SK-N-SH treated with all-trans-retinoic acid at 6 μM for 48 hours (cell line): ENCODE data around the gene WNK2.
A peak's percentile ranks its signal among the peaks of the same experiment; 100 is the strongest.

Experiments used
- ATAC-seq: fragments of 200-7000 bp; cut with Tn5 transposase; 3 replicates; pipeline ENCODE4 v1.9.1; 2020; ENCODE audit warnings: mild to moderate bottlenecking, moderate library complexity
- ARNTL ChIP-seq: fragments of 450-650 bp; formaldehyde crosslinking; IDR thresholded peaks from 2 replicates; pipeline ENCODE4 v1.5.0; 2020; ENCODE audit warnings: low read depth, mild to moderate bottlenecking, moderate library complexity, borderline replicate concordance
- BACH2 ChIP-seq: fragments of 250-450 bp; sonication (Bioruptor Pico); IDR thresholded peaks from 2 replicates; pipeline ENCODE4 v1.9.0; 2021; ENCODE audit warnings: mild to moderate bottlenecking, borderline replicate concordance
- CSDC2 ChIP-seq: fragments of 250-450 bp; sonication (Bioruptor Pico); IDR thresholded peaks from 2 replicates; pipeline ENCODE4 v1.5.0; 2020; ENCODE audit warnings: mild to moderate bottlenecking, moderate library complexity
- CSRNP3 ChIP-seq: fragments of 250-450 bp; sonication (Bioruptor Pico); IDR thresholded peaks from 2 replicates; pipeline ENCODE4 v1.5.1; 2021; ENCODE audit warnings: mild to moderate bottlenecking, moderate library complexity
- ESRRG ChIP-seq: fragments of 250-450 bp; sonication (Bioruptor Pico); IDR thresholded peaks from 2 replicates; pipeline ENCODE4 v1.6.1; 2021; ENCODE audit warnings: mild to moderate bottlenecking
- GLIS3 ChIP-seq: fragments of 250-450 bp; sonication (Bioruptor Pico); IDR thresholded peaks from 2 replicates; pipeline ENCODE4 v1.5.0; 2020; ENCODE audit warnings: mild to moderate bottlenecking, moderate library complexity
- ISL1 ChIP-seq: fragments of 250-450 bp; sonication (Bioruptor Pico); IDR thresholded peaks from 2 replicates; pipeline ENCODE4 v2.1.2; 2022; ENCODE audit warnings: mild to moderate bottlenecking, moderate library complexity
- OSR1 ChIP-seq: fragments of 250-450 bp; sonication (Bioruptor Pico); IDR thresholded peaks from 2 replicates; pipeline ENCODE4 v1.8.0; 2022; ENCODE audit warnings: moderate library complexity, mild to moderate bottlenecking, inconsistent platforms
- PPARA ChIP-seq: fragments of 250-450 bp; sonication (Bioruptor Pico); IDR thresholded peaks from 2 replicates; pipeline ENCODE4 v1.5.0; 2020; ENCODE audit warnings: mild to moderate bottlenecking, borderline replicate concordance
- RARB ChIP-seq: fragments of 250-450 bp; sonication (Bioruptor Pico); IDR thresholded peaks from 2 replicates; pipeline ENCODE4 v1.8.0; 2021; ENCODE audit warnings: mild to moderate bottlenecking, moderate library complexity
- TCF4 ChIP-seq: fragments of 250-450 bp; sonication (Bioruptor Pico); IDR thresholded peaks from 2 replicates; pipeline ENCODE4 v1.8.0; 2021; ENCODE audit warnings: mild to moderate bottlenecking, moderate library complexity, borderline replicate concordance
- TOX ChIP-seq: fragments of 250-450 bp; sonication (Bioruptor Pico); IDR thresholded peaks from 2 replicates; pipeline ENCODE4 v1.8.0; 2021; ENCODE audit warnings: mild to moderate bottlenecking, moderate library complexity, borderline replicate concordance
- ZC3H10 ChIP-seq: fragments of 250-450 bp; sonication (Bioruptor Pico); IDR thresholded peaks from 2 replicates; pipeline ENCODE4 v1.5.1; 2021; ENCODE audit warnings: mild to moderate bottlenecking, moderate library complexity
- ZFP30 ChIP-seq: fragments of 450-650 bp; formaldehyde crosslinking; IDR thresholded peaks from 2 replicates; pipeline ENCODE4 v1.5.0; 2022; ENCODE audit warnings: mild to moderate bottlenecking, moderate library complexity
- ZNF565 ChIP-seq: fragments of 450-650 bp; formaldehyde crosslinking; conservative IDR thresholded peaks from 2 replicates; pipeline ENCODE4 v1.5.0; 2020; ENCODE audit warnings: low read depth, mild to moderate bottlenecking, moderate library complexity
- ZNF70 ChIP-seq: fragments of 450-650 bp; formaldehyde crosslinking; IDR thresholded peaks from 2 replicates; pipeline ENCODE4 v1.5.0; 2020; ENCODE audit warnings: mild to moderate bottlenecking, moderate library complexity
- ZNF8 ChIP-seq: fragments of 450-650 bp; formaldehyde crosslinking; IDR thresholded peaks from 2 replicates; pipeline ENCODE4 v1.5.0; 2020; ENCODE audit warnings: mild to moderate bottlenecking, moderate library complexity
- TF ChIP-seq, protein P1 (sequence below): fragments of 250-450 bp; sonication (Bioruptor Pico); IDR thresholded peaks from 2 replicates; pipeline ENCODE4 v1.8.0; 2020; ENCODE audit warnings: mild to moderate bottlenecking, moderate library complexity, borderline replicate concordance
- TF ChIP-seq, protein P2 (sequence below): fragments of 250-450 bp; sonication (Bioruptor Pico); IDR thresholded peaks from 2 replicates; pipeline ENCODE4 v1.8.0; 2021; ENCODE audit warnings: low read depth, mild to moderate bottlenecking, moderate library complexity, borderline replicate concordance
- TF ChIP-seq, protein P3 (sequence below): fragments of 250-450 bp; sonication (Bioruptor Pico); IDR thresholded peaks from 2 replicates; pipeline ENCODE4 v1.5.0; 2020; ENCODE audit warnings: mild to moderate bottlenecking, moderate library complexity
- TF ChIP-seq, protein P4 (sequence below): fragments of 250-450 bp; sonication (Bioruptor Pico); IDR thresholded peaks from 2 replicates; pipeline ENCODE4 v1.5.1; 2020; ENCODE audit warnings: low read depth, mild to moderate bottlenecking, moderate library complexity

Gene WNK2

DNA sequence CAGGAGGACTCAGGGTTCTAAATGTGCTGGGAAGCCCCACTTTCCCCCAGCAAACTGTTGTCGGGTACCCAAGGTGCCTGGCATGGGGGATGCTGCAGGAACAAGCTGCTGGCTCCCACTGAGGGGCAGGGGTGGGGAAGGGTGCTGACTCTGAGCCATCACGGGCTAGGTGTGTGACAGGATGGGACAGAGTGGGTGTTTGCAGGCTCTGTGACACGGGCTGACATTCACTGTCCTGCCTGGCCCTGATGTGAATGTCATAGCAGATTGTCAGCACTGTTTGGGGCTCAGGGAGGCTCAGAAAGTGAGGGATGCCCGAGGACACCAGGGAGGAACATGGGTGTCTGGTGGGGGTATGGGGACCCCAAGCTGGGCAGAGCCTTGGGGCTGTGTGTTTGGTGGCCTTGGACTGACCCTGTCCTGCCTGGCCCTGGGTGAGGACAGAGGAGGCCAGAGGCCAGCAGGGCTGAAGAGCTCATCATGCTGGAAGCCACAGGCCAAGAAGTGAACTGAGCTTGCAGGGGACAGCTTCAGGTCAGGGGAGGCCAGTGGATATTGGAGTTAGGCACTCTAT, 20.6 kb downstream of the WNK2 start:
- peak; percentile 3; the same call in 2 of the 3 replicates for ATAC-seq
- TF ChIP-seq TCF4 (CRISPR knock-in tag) = no peak
- TF ChIP-seq ZNF565 (CRISPR knock-in tag) = no peak
- TF ChIP-seq BACH2 (CRISPR knock-in tag) = no peak
- TF ChIP-seq ZNF8 (CRISPR knock-in tag) = no peak
- no peak for TF ChIP-seq ARNTL (CRISPR knock-in tag)
- no peak for TF ChIP-seq TOX (CRISPR knock-in tag)
- TF ChIP-seq OSR1 (CRISPR knock-in tag) = no peak

- peak; percentile 61 for ATAC-seq
- TF ChIP-seq, protein P1, sequence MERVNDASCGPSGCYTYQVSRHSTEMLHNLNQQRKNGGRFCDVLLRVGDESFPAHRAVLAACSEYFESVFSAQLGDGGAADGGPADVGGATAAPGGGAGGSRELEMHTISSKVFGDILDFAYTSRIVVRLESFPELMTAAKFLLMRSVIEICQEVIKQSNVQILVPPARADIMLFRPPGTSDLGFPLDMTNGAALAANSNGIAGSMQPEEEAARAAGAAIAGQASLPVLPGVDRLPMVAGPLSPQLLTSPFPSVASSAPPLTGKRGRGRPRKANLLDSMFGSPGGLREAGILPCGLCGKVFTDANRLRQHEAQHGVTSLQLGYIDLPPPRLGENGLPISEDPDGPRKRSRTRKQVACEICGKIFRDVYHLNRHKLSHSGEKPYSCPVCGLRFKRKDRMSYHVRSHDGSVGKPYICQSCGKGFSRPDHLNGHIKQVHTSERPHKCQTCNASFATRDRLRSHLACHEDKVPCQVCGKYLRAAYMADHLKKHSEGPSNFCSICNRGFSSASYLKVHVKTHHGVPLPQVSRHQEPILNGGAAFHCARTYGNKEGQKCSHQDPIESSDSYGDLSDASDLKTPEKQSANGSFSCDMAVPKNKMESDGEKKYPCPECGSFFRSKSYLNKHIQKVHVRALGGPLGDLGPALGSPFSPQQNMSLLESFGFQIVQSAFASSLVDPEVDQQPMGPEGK = peak; percentile 50; the same call in 1 of the 2 replicates
- no peak for TF ChIP-seq RARB (CRISPR knock-in tag)
Observed at GRCh38 chr9:93205045-93205768, 21.3 kb downstream of the WNK2 start.

DNA sequence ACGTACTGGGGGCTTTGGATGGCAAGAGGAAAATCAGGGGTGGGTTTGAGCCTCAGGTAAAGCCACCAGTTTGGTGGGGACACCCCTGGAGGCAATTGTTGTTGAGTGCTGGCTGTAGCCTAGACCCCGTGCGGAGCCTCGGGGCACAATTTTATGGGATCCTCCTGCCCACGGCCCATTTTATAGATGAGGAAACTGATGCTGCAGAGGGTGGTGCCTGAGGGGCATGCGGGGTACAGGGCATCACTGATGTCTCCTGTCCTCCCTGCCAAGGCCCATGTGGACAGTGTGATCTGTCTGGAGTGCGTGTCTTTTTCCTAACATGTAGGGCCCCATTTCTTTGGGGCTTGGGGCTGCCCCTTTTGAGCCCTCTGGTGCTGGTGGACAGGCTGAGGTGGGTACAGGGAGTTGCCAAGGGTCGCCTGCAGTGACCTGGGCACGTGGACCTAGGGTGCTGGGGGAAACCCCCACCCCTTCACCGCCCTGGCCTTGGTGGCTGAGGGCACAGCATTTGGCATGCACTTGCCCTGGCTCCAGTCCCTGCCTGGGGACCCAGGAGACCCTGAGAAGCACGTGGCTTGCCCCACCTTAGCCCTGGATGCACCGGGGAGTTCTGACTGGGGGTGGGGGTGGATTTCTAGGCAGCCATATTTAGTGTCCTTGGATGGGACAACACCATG, 22.1 kb downstream of the WNK2 start:
- ATAC-seq = no peak
- TF ChIP-seq RARB (CRISPR knock-in tag) (no peak), PPARA (no peak), ZFP30 (no peak), GLIS3 (no peak), ZNF565 (CRISPR knock-in tag) (no peak), TCF4 (CRISPR knock-in tag) (no peak), ISL1 (CRISPR knock-in tag) (no peak), ESRRG (CRISPR knock-in tag) (no peak), TOX (CRISPR knock-in tag) (no peak), ZC3H10 (CRISPR knock-in tag) (no peak), ZNF70 (CRISPR knock-in tag) (no peak), ARNTL (CRISPR knock-in tag) (no peak), OSR1 (CRISPR knock-in tag) (no peak), BACH2 (CRISPR knock-in tag) (no peak)
- TF ChIP-seq, protein P2, sequence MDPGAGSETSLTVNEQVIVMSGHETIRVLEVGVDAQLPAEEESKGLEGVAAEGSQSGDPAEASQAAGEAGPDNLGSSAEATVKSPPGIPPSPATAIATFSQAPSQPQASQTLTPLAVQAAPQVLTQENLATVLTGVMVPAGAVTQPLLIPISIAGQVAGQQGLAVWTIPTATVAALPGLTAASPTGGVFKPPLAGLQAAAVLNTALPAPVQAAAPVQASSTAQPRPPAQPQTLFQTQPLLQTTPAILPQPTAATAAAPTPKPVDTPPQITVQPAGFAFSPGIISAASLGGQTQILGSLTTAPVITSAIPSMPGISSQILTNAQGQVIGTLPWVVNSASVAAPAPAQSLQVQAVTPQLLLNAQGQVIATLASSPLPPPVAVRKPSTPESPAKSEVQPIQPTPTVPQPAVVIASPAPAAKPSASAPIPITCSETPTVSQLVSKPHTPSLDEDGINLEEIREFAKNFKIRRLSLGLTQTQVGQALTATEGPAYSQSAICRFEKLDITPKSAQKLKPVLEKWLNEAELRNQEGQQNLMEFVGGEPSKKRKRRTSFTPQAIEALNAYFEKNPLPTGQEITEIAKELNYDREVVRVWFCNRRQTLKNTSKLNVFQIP (CRISPR knock-in tag) = no peak
- TF ChIP-seq, protein P1 = no peak

DNA sequence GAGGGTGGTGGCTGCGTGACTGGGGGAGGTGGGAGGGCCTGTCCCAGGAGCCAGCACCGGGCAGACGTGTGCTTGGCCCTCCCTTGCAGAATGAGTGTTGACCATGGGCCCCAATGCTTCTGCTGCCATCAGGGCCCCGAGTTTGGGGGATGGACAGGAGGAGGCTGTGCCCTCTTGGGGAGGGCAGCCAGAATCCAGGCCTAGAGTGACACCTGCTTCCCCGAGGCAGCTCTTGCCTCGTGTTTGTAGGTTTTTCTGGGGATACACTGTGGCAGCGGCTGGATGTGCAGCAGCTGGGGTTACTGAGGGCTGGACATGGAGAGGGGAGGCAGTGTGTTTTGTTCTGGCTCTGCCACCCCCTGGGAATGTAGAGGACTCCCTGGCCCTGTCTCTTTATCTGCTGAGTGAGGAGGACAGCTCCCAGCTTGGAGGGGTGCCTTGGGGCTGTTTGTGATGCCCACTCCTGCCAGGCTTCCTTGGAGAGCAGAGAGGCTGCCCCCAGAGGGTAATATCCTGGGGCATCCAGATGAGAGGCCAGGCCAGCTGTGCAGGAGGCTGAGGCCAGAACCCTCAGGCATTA, 22.7 kb downstream of the WNK2 start:
- no peak for ATAC-seq
- TF ChIP-seq PPARA = no peak
- TF ChIP-seq ZFP30 = no peak
- no peak for TF ChIP-seq ZNF70 (CRISPR knock-in tag)
- no peak for TF ChIP-seq ZNF565 (CRISPR knock-in tag)
- TF ChIP-seq, protein P3, sequence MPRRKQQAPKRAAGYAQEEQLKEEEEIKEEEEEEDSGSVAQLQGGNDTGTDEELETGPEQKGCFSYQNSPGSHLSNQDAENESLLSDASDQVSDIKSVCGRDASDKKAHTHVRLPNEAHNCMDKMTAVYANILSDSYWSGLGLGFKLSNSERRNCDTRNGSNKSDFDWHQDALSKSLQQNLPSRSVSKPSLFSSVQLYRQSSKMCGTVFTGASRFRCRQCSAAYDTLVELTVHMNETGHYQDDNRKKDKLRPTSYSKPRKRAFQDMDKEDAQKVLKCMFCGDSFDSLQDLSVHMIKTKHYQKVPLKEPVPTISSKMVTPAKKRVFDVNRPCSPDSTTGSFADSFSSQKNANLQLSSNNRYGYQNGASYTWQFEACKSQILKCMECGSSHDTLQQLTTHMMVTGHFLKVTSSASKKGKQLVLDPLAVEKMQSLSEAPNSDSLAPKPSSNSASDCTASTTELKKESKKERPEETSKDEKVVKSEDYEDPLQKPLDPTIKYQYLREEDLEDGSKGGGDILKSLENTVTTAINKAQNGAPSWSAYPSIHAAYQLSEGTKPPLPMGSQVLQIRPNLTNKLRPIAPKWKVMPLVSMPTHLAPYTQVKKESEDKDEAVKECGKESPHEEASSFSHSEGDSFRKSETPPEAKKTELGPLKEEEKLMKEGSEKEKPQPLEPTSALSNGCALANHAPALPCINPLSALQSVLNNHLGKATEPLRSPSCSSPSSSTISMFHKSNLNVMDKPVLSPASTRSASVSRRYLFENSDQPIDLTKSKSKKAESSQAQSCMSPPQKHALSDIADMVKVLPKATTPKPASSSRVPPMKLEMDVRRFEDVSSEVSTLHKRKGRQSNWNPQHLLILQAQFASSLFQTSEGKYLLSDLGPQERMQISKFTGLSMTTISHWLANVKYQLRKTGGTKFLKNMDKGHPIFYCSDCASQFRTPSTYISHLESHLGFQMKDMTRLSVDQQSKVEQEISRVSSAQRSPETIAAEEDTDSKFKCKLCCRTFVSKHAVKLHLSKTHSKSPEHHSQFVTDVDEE (CRISPR knock-in tag) = no peak
- no peak for TF ChIP-seq CSDC2
- TF ChIP-seq ISL1 (CRISPR knock-in tag) = no peak
- TF ChIP-seq BACH2 (CRISPR knock-in tag) = no peak
- TF ChIP-seq, protein P4, sequence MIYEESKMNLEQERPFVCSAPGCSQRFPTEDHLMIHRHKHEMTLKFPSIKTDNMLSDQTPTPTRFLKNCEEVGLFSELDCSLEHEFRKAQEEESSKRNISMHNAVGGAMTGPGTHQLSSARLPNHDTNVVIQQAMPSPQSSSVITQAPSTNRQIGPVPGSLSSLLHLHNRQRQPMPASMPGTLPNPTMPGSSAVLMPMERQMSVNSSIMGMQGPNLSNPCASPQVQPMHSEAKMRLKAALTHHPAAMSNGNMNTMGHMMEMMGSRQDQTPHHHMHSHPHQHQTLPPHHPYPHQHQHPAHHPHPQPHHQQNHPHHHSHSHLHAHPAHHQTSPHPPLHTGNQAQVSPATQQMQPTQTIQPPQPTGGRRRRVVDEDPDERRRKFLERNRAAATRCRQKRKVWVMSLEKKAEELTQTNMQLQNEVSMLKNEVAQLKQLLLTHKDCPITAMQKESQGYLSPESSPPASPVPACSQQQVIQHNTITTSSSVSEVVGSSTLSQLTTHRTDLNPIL = no peak
- TF ChIP-seq TCF4 (CRISPR knock-in tag) = no peak
- no peak for TF ChIP-seq GLIS3
- no peak for TF ChIP-seq CSRNP3 (CRISPR knock-in tag)
- no peak for TF ChIP-seq RARB (CRISPR knock-in tag)
- TF ChIP-seq TOX (CRISPR knock-in tag) = no peak
- no peak for TF ChIP-seq ZNF8 (CRISPR knock-in tag)
